ENCODE measurements around the gene PTGDS. TPM values are rescaled to one million over a fixed set of nuclear protein-coding genes. Genes with fewer than 3 reads are reported as not detected.

Gene PTGDS
- total RNA-seq, 1 experiment from 2014 or later, result 2.2 TPM

GRCh38 chr9:136983656-136984314 lies 6.5 kb downstream of the PTGDS start:
- DNase-seq (ENCODE audit: low spot score) (no peak), ATAC-seq (no peak)
- H3K27me3 Mint-ChIP-seq (ENCODE audit: low read depth), result peaks cover 31% of the 10 kb centered on the region
- no peaks in the 10 kb centered on the region for H3K36me3 Mint-ChIP-seq
- peak overlapping the region; percentile 4 for H3K27ac Mint-ChIP-seq
- H3K9me3 Mint-ChIP-seq, result no peaks in the 10 kb centered on the region
- H3K4me1 Mint-ChIP-seq, result no peaks in the 10 kb centered on the region
- POLR2A ChIA-PET, result no interaction called here
- CTCF ChIA-PET, result no interaction called here
- no peak overlapping the region for H3K4me3 Mint-ChIP-seq
- TF ChIP-seq, protein P1, sequence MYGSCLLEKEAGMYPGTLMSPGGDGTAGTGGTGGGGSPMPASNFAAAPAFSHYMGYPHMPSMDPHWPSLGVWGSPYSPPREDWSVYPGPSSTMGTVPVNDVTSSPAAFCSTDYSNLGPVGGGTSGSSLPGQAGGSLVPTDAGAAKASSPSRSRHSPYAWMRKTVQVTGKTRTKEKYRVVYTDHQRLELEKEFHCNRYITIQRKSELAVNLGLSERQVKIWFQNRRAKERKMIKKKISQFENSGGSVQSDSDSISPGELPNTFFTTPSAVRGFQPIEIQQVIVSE (CRISPR knock-in tag; IDR thresholded peaks at IDR 0.05; ENCODE audit: borderline replicate concordance), result no peak
- TF ChIP-seq FOXK1 (CRISPR knock-in tag; IDR thresholded peaks at IDR 0.05) (no peak), ZBTB43 (CRISPR knock-in tag; IDR thresholded peaks at IDR 0.05) (no peak), MXD4 (CRISPR knock-in tag; IDR thresholded peaks at IDR 0.05; ENCODE audit: borderline replicate concordance) (no peak), IRF2 (CRISPR knock-in tag; IDR thresholded peaks at IDR 0.05; ENCODE audit: borderline replicate concordance, low read depth) (no peak), ZNF317 (CRISPR knock-in tag; IDR thresholded peaks at IDR 0.05; ENCODE audit: borderline replicate concordance, low read depth) (no peak), ETV6 (CRISPR knock-in tag; IDR thresholded peaks at IDR 0.05) (no peak), EMX1 (CRISPR knock-in tag; IDR thresholded peaks at IDR 0.05) (no peak), ZNF121 (CRISPR knock-in tag; IDR thresholded peaks at IDR 0.05) (no peak), RORB (CRISPR knock-in tag; IDR thresholded peaks at IDR 0.05) (no peak), SOX15 (CRISPR knock-in tag; IDR thresholded peaks at IDR 0.05) (no peak), KAT7 (CRISPR knock-in tag; IDR thresholded peaks at IDR 0.05; ENCODE audit: borderline replicate concordance) (no peak), NFYB (CRISPR knock-in tag; conservative IDR thresholded peaks at IDR 0.05; ENCODE audit: low read depth) (no peak), PRRX2 (CRISPR knock-in tag; IDR thresholded peaks at IDR 0.05) (no peak)
- TF ChIP-seq, protein P2, sequence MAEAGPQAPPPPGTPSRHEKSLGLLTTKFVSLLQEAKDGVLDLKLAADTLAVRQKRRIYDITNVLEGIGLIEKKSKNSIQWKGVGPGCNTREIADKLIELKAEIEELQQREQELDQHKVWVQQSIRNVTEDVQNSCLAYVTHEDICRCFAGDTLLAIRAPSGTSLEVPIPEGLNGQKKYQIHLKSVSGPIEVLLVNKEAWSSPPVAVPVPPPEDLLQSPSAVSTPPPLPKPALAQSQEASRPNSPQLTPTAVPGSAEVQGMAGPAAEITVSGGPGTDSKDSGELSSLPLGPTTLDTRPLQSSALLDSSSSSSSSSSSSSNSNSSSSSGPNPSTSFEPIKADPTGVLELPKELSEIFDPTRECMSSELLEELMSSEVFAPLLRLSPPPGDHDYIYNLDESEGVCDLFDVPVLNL (CRISPR knock-in tag; IDR thresholded peaks at IDR 0.05; ENCODE audit: borderline replicate concordance, low read depth), result no peak
- TF ChIP-seq, protein P3, sequence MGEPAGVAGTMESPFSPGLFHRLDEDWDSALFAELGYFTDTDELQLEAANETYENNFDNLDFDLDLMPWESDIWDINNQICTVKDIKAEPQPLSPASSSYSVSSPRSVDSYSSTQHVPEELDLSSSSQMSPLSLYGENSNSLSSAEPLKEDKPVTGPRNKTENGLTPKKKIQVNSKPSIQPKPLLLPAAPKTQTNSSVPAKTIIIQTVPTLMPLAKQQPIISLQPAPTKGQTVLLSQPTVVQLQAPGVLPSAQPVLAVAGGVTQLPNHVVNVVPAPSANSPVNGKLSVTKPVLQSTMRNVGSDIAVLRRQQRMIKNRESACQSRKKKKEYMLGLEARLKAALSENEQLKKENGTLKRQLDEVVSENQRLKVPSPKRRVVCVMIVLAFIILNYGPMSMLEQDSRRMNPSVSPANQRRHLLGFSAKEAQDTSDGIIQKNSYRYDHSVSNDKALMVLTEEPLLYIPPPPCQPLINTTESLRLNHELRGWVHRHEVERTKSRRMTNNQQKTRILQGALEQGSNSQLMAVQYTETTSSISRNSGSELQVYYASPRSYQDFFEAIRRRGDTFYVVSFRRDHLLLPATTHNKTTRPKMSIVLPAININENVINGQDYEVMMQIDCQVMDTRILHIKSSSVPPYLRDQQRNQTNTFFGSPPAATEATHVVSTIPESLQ (CRISPR knock-in tag; IDR thresholded peaks at IDR 0.05), result no peak
- TF ChIP-seq, protein P4, sequence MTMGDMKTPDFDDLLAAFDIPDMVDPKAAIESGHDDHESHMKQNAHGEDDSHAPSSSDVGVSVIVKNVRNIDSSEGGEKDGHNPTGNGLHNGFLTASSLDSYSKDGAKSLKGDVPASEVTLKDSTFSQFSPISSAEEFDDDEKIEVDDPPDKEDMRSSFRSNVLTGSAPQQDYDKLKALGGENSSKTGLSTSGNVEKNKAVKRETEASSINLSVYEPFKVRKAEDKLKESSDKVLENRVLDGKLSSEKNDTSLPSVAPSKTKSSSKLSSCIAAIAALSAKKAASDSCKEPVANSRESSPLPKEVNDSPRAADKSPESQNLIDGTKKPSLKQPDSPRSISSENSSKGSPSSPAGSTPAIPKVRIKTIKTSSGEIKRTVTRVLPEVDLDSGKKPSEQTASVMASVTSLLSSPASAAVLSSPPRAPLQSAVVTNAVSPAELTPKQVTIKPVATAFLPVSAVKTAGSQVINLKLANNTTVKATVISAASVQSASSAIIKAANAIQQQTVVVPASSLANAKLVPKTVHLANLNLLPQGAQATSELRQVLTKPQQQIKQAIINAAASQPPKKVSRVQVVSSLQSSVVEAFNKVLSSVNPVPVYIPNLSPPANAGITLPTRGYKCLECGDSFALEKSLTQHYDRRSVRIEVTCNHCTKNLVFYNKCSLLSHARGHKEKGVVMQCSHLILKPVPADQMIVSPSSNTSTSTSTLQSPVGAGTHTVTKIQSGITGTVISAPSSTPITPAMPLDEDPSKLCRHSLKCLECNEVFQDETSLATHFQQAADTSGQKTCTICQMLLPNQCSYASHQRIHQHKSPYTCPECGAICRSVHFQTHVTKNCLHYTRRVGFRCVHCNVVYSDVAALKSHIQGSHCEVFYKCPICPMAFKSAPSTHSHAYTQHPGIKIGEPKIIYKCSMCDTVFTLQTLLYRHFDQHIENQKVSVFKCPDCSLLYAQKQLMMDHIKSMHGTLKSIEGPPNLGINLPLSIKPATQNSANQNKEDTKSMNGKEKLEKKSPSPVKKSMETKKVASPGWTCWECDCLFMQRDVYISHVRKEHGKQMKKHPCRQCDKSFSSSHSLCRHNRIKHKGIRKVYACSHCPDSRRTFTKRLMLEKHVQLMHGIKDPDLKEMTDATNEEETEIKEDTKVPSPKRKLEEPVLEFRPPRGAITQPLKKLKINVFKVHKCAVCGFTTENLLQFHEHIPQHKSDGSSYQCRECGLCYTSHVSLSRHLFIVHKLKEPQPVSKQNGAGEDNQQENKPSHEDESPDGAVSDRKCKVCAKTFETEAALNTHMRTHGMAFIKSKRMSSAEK (CRISPR knock-in tag; IDR thresholded peaks at IDR 0.05; ENCODE audit: borderline replicate concordance), result no peak
